ENCODE measurements around the gene SLC16A1. TPM values are rescaled to one million over a fixed set of nuclear protein-coding genes. Genes with fewer than 3 reads are reported as not detected.
A peak's percentile ranks its signal among the peaks of the same experiment; 100 is the strongest.

SLC16A1 gene
- total and polyA plus RNA-seq, 2 of the 8 experiments (the other 6 are each of a cell fraction or from before 2014, with no cell fraction given) = 435 to 545 TPM

DNA sequence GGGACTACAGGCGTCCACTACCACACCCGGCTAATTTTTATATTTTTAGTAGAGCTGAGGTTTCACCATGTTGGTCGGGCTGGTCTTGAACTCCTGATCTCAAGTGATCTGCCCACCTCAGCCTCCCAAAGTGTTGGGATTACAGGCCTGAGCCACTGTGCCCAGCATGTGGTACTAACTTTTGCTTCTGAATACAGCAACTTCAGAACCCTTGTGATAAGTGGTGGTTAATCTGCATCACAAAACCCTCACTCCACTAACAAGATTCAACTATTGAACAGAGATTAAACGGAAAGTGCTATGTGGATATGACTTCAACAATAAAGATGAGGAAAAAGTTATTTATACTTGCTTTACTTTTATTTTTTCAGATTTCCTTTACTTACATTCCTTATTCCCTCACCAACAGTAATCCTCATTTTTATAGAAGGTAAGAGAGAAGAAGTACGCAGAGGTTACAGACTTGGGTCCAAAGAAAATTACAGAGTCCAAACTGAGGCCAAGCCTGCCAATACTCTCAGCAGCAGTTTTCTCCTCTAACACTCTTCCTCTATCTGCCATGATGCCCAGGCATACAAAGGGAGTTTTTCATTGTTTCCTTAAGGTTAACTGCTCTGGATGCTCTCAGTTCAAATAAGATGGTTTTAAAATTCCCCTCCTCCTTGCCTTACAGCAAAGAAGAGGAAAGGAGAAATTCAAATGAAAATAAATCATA, 44.3 kb downstream of the SLC16A1 start:
- no peak overlapping the region for H2AFZ ChIP-seq (ENCODE audit: low read length)
- POLR2A ChIA-PET (ENCODE audit: partially characterized antibody) = interaction anchor here (0.8 to 5.9 kb wide), 11 partner anchors 9 to 196 kb away, joined by 3 to 32 read pairs (median 3); partner anchors contain the start of genes PPM1J and SLC16A1
- peak overlapping the region; percentile 69 for H3K4ac ChIP-seq (replicated peaks; ENCODE audit: insufficient read length, low read depth, low read length)
- no peak overlapping the region for H3K56ac ChIP-seq (replicated peaks; ENCODE audit: insufficient read length, low read depth, low read length)
- TF ChIP-seq JUND (IDR thresholded peaks at IDR 0.05; ENCODE audit: low read length) (no peak), POLR2AphosphoS5 (IDR thresholded peaks at IDR 0.05; ENCODE audit: low read depth, low read length) (no peak; the same call in 1 of the 2 replicates), POU5F1 (IDR thresholded peaks at IDR 0.05; ENCODE audit: low read depth, low read length) (peak; percentile 78), SRF (IDR thresholded peaks at IDR 0.05; ENCODE audit: low read depth, low read length) (no peak), NANOG (IDR thresholded peaks at IDR 0.05; ENCODE audit: insufficient read depth, low read depth, low read length, poor library complexity, severe bottlenecking) (peak; percentile 88), SP1 (IDR thresholded peaks at IDR 0.05; ENCODE audit: low read depth, low read length) (0 out of 2 replicates have a peak, but pooled peaks have one; percentile 35), ATF3 (IDR thresholded peaks at IDR 0.05; ENCODE audit: insufficient read depth, low read depth, low read length) (no peak), POLR2A (IDR thresholded peaks at IDR 0.05; ENCODE audit: control extremely low read depth in 1 of 2, low read depth in 2 of 2, low read length in 2 of 2) (no peak)
- H3K79me1 ChIP-seq (ENCODE audit: low read depth, low read length) = no peaks in the 10 kb centered on the region
- H3K23me2 ChIP-seq (ENCODE audit: low read depth, low read length) = no peaks in the 10 kb centered on the region
- no peak overlapping the region for H4K8ac ChIP-seq (ENCODE audit: extremely low read depth, insufficient read depth, low read length)
- H3K4me1 ChIP-seq (replicated peaks in 1 of 4; ENCODE audit: control insufficient read depth in 3 of 4, insufficient read depth in 4 of 4, low read length in 3 of 4) = peaks cover 0 to 23% (median 19%) of the 10 kb centered on the region in 4 experiments; a peak in 6 of 7 replicates
- H2BK12ac ChIP-seq (ENCODE audit: low read depth, low read length) = no peak overlapping the region
- H3K79me2 ChIP-seq (ENCODE audit: control insufficient read depth in 1 of 2, insufficient read depth in 2 of 2, low read length in 2 of 2) = peaks cover 0 to 36% of the 10 kb centered on the region in 2 experiments; a peak in 2 of 4 replicates
- CTCF ChIA-PET (ENCODE audit: partially characterized antibody) = interaction anchor here (0.6 to 1.6 kb wide), 4 partner anchors 12 to 130 kb away, joined by 3 to 6 read pairs (median 4); no protein-coding TSS in a partner anchor
- no peak overlapping the region for H2BK120ac ChIP-seq (replicated peaks; ENCODE audit: low read depth, low read length)
- DNase-seq (ENCODE audit: low read depth in 1 of 2, low spot score in 2 of 2) = peak in 1 of 2 experiments; percentile 53
- no peak overlapping the region; the same call in 1 of the 2 replicates for H3K27ac ChIP-seq (ENCODE audit: low read depth, low read length)
- no peak overlapping the region for H4K91ac ChIP-seq (replicated peaks; ENCODE audit: insufficient read length, low read length)
- H3K27me3 ChIP-seq (replicated peaks in 1 of 4; ENCODE audit: control insufficient read depth in 3 of 4, extremely low read depth in 1 of 4, insufficient read depth in 3 of 4, low read length in 3 of 4) = no peaks in the 10 kb centered on the region
- H2BK15ac ChIP-seq (ENCODE audit: low read length) = no peak overlapping the region
- 54% methylated on average over 5 of the region's 5 CpGs; no CpG with 5 or more reads in 1 of the 2 experiments for WGBS, 2 experiments (ENCODE audit: extremely low coverage in 1 of 2, insufficient coverage in 1 of 2, insufficient read length in 1 of 2, insufficient replicate concordance in 2 of 2, low coverage in 1 of 2, low lambda C conversion rate in 2 of 2, missing lambda C conversion rate in 1 of 2)
- H3K18ac ChIP-seq (ENCODE audit: extremely low read depth, low read length) = no peak overlapping the region; the same call in 1 of the 2 replicates
- no peak overlapping the region for H2BK20ac ChIP-seq (ENCODE audit: low read length)
- no peak overlapping the region for H2BK5ac ChIP-seq (ENCODE audit: low read depth, low read length)
- H3K14ac ChIP-seq (ENCODE audit: insufficient read length) = no peak overlapping the region
- FAIRE-seq = peak; percentile 62
- H4K20me1 ChIP-seq (replicated peaks in 1 of 2; ENCODE audit: control insufficient read depth in 1 of 2, insufficient read depth in 2 of 2, low read length in 2 of 2) = peaks cover 0 to 4% of the 10 kb centered on the region in 2 experiments
- H3K36me3 ChIP-seq (ENCODE audit: control insufficient read depth in 2 of 4, insufficient read depth in 4 of 4, low read length in 3 of 4) = peaks cover 10 to 58% (median 29%) of the 10 kb centered on the region in 4 experiments; a peak in 7 of 8 replicates
- no peak overlapping the region for H2AK5ac ChIP-seq (ENCODE audit: low read depth, low read length)
- no peak overlapping the region; a peak in 1 of 8 replicates for H3K4me3 ChIP-seq (ENCODE audit: extremely low read depth in 1 of 4, insufficient read depth in 2 of 4, low read depth in 3 of 4, low read length in 4 of 4)
- peak overlapping the region in 1 of 2 experiments; percentile 16; a peak in 2 of 4 replicates for H3K4me2 ChIP-seq (ENCODE audit: insufficient read depth in 1 of 2, low read depth in 2 of 2, low read length in 2 of 2)
- H3K23ac ChIP-seq (ENCODE audit: insufficient read length) = no peak overlapping the region
- H3K9ac ChIP-seq (replicated peaks in 1 of 4; ENCODE audit: extremely low read depth in 1 of 4, low read depth in 3 of 4, low read length in 3 of 4) = no peak overlapping the region
- no peaks in the 10 kb centered on the region for H3K9me3 ChIP-seq (ENCODE audit: insufficient read depth in 2 of 2, low read depth in 1 of 2, low read length in 1 of 2)
- peak overlapping the region; percentile 44 for H4K5ac ChIP-seq (ENCODE audit: insufficient read length, low read depth, low read length)

All from H1 (cell line).